HG03575 (cell line): Measurements from ENCODE around the gene SHQ1.

Source experiments
- ATAC-seq: cut with Tn5 transposase; IDR thresholded peaks from one replicate; pipeline ENCODE4 v1.9.1; 2021; ENCODE audit not compliant: unreplicated experiment, insufficient number of reproducible peaks, low FRiP score; ENCODE audit errors: extremely low read depth

SHQ1 gene

GRCh38 chr3:72847751-72848702 lies at the start of gene SHQ1:
Gene SHQ1, minus strand, starts transcription at chr3:72848445. Its CDS starts 105 bp downstream, at chr3:72848340.
- ATAC-seq, result peak; percentile 79

GRCh38 chr3:72897758-72898007 lies 49.4 kb upstream of the SHQ1 start:
- ATAC-seq, result no peak

DNA sequence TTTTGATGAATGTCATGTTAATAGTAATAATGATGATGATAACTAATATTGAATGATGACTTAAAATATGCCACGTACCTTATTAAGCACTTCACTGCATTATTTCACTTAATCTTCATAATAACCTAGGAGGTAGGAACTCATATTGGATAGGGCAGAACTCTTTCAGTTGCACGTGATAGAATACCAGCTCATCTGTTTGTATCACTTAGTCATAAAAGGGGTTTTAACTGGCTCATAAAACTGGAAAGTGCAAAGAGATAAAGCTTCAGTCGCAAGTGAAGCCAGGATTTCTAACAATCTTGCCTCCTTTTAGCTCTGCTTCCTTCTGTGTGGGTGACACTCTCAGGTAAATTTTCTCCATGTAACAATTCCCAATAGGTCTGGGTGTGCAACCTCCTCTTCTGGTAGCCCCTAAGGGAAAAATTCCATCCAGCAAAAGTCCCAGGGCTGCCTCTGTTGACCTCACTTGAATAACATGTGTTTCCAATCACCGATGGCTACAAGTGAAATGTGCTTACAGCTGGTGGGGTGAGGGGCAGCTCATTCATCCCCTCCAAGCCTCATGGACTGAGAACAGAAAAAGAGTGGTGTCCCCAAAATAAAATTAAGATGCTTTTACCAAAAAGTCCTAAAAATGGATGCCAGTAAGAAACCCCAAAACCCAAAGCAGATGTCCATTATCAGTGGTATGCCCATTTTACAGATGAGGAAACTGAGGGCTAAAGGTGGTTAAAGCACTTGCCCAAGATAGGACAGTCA lies 48.9 kb upstream of the SHQ1 start:
- no peak for ATAC-seq

GRCh38 chr3:72894976-72895552 lies 46.8 kb upstream of the SHQ1 start:
- no peak for ATAC-seq

GRCh38 chr3:72892870-72893269 lies 44.6 kb upstream of the SHQ1 start:
- ATAC-seq, result no peak

GRCh38 chr3:72892081-72892775 lies 44.0 kb upstream of the SHQ1 start:
- no peak for ATAC-seq

DNA sequence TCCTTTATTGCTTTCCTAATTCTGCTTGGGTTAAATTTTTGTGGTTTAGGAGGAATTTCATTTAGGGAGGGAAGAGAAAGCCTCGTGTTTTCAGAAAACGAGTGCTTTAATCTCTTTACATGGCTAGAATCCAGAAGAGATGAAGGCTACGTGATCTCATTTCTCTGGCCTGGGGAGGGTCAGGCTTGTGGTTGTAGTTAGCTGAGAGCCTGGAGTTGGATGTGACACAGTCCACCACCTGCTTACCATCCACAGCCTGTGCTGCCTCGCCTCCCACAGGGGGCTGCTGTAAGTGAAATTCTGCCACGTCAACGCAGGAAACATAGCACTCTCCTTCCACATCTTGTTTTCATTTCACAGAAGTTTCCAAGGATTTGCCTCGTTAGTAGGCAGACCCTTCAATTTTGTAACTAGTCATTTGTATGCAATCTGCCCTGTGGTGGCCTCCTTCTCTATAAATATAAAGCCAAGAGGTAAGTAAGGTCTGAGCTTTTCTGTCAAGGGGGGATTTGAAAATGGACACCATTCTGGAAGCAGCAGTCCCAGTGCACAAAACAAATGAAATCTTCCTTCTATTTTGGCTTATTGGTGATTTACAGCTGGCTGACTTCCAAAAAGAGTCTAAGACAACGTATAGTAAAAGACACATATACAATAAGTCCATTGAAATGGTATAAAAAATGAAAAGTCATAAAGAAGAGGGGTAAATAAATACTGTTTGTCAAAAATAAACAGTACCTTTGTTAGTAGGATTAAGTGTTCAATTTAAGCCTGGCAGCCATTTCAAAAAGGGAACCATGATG lies 43.0 kb upstream of the SHQ1 start:
- ATAC-seq, result no peak

DNA sequence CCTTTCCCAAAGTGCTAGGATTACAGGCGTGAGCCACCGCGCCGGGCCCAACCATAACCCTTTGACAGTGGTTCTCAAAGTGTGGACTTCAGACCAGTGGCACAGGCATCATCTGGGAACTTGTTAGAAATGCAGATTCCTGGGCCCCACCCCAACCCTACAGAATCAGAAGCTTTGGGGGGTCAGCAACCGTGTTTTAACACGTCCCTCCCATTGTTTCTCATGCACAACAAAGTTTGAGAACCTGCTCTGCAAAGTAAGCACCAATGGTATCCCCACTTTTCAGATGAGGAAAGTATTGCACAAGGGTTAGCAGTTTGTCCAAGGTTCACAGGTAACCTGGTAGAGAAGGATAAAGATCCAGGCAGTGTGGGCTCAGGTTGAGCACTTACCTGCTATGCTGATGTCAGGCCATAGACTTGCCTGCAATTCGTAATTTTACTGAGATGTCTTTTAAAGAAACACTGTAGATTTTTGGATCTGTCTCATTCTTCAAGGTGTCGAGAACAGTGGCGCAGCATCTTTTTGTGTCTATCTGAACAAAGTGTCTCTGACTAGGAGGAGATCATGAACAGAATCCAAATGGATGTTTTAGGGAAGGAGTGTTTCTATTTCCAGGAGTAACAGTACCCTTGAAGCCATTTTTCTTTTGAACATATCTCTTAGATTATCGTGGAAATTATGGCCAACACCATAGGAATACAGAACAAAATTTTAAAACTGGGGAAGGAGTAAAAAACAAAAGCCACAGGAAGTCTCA lies 42.1 kb upstream of the SHQ1 start:
- no peak for ATAC-seq

GRCh38 chr3:72889310-72890165 lies 41.3 kb upstream of the SHQ1 start:
- ATAC-seq, result no peak

- ATAC-seq, result no peak
Measured at GRCh38 chr3:72888546-72889309, 40.5 kb upstream of the SHQ1 start.

GRCh38 chr3:72887705-72888545 lies 39.7 kb upstream of the SHQ1 start, which contains the start of gene GXYLT2:
Gene GXYLT2, plus strand, starts transcription at chr3:72888046. Its CDS starts 188 bp downstream, at chr3:72888234.
- no peak for ATAC-seq

GRCh38 chr3:72887343-72887704 lies 39.1 kb upstream of the SHQ1 start:
- ATAC-seq, result no peak

DNA sequence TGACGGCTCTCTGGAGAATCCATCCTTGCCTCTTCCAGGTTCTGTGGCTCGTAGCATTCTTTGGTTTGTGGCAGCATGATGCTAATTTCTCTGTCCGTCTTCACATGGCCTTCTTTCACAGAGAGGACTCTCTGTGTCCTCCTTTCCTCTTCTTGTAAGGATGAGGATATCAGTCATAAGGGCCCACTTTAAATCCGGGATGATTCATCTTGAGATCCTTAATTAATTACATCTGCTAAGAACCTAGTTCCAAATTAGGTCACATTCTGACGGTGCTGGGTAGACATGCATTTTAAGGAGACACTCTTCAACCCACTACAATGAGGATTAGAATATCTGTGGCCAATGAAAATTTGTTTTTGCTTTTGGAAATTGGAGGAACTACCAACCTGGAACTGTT lies 23.9 kb upstream of the SHQ1 start:
- no peak for ATAC-seq

DNA sequence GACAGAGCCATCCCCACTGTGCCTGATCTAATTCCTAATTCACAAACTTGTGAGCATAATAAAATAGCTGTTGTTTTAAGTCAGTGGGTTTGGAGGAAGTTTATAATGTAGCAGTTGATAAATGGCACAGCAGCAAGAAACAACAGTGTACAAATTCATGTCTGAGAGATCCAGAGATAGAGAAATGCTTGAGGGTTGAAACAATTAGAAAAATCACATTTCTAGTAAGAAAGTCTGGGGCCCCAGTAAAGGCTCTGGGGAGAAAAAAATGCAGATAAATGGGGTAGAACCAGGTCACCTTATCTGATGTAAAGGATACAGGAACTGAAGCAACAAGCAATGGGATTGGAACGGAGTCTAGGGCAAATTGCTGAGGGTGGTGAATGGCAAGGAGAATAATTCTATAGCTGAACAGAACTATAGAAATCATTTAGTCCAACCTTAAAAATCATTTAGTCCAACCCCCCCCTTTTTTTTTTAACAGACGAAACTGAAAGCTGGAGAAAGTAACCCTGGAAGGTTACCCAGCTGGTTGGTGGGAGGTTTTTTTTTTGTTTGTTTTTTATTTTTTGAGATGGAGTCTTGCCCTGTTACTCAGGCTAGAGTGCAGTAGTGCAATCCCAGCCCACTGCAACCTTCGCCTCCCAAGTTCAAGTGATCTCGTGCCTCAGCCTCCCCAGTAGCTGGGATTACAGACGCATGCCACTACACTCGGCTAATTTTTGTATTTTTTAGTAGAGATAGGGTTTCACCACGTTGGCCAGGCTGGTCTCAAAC lies 14.3 kb upstream of the SHQ1 start:
- ATAC-seq, result no peak

DNA sequence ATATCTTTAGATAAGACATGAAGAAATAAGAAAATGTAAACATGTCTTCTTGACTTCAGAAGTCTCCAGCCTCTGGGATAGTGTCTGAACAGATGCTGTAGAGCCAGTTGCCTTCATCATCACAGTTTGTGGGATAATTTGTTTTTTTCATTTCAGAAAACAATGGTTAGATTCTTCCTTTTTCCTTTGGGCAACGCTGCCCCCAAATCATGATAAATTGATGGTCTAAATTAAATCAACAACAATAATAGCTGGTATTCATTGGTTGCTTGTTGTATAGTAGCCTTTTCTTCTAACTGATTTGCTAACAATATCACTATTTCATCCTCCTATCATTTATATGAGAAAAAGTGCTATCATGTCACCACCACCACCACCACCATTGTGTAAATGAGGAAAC lies 12.6 kb upstream of the SHQ1 start:
- ATAC-seq, result no peak
